G401.6 (cell line): ENCODE results near the gene NXNL1.
"Not testable (repeated sequence)": the region's sequence is repeated elsewhere in the genome, so short reads cannot be mapped to it uniquely, and the experiment has no call there.

Experiments used
- FAIRE-seq: peaks from 2 replicates; lab custom pipeline; 2012; peaks lifted over from hg19 to GRCh38; lab: Jason Lieb, UNC

NXNL1 gene

GRCh38 chr19:17486545-17487240 lies 26.0 kb upstream of the NXNL1 start:
- FAIRE-seq = no peak

GRCh38 chr19:17484520-17485185 lies 23.9 kb upstream of the NXNL1 start:
- no peak for FAIRE-seq

DNA sequence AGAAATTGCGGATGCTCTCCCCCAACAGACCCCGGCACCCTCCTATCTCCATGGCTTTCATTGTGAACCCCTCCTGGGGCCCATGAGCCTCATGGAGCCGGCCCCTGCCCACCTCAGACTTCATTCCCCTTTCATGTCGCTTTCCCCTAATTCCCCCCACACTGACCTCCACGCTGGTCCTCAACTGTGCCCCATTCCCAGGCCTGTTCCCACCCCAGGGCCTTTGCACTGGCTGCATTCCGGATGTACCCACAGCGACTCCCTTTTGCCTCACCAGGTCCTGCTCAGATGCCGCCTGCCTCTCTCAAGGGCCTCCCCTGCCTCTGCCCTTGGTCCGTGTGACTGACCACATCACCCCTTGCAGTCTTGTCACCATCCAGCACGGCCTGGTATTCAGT lies 22.9 kb upstream of the NXNL1 start:
- no peak for FAIRE-seq

DNA sequence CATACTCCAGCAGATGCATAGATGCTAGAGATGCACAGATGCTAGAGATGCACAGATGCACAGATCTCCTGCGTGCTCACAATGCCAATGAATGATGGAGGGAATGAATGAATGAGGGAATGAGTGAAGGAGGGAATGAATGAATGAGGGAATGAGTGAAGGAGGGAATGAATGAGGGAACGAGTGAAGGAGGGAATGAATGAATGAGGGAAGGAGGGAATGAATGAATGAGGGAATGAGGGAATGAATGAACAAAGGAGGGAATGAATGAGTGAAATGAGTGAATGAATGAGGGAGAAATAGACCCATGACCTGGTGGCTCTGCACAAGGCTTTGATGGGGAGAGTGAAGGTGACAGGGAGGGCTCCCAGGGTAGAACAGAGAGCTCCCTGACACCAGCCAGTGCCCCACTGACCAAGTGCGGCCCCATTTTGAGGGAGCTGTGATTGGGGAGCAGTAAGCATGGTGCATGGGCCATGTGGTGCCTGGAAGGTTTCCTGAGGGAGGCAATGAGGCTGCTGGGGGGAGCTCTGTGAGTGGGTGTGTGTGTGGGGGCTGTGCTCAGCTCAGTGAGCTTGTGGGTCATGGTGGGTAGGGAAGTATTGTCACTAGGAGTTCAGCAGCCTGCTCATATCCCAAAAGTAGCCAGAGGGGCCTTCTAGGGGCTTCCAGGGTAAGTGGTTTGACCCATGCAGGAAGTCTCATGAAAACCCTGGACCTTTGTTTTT lies 22.3 kb upstream of the NXNL1 start:
- no peak for FAIRE-seq

DNA sequence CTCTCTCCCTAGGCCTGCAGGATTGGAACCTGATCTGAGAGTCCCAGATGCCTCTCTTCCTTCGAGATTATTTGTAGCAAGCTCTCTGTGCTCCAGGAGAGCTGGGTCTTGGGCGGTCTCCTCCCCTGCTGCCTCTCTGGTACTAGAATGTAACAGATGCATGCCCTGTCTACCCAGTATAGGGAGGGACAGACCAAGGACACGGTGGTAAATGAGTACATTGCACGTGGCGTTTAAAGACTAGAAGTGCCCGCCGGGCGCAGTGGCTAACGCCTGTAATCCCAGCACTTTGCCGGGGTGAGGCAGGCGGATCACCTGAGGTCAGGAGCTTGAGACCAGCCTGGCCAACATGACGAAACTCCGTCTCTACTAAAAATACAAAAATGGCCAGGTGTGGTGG lies 21.3 kb upstream of the NXNL1 start:
- FAIRE-seq = no peak

- FAIRE-seq = no peak
Measured at GRCh38 chr19:17479325-17479791, 18.6 kb upstream of the NXNL1 start.

GRCh38 chr19:17475541-17476115 lies 14.9 kb upstream of the NXNL1 start:
- no peak for FAIRE-seq

DNA sequence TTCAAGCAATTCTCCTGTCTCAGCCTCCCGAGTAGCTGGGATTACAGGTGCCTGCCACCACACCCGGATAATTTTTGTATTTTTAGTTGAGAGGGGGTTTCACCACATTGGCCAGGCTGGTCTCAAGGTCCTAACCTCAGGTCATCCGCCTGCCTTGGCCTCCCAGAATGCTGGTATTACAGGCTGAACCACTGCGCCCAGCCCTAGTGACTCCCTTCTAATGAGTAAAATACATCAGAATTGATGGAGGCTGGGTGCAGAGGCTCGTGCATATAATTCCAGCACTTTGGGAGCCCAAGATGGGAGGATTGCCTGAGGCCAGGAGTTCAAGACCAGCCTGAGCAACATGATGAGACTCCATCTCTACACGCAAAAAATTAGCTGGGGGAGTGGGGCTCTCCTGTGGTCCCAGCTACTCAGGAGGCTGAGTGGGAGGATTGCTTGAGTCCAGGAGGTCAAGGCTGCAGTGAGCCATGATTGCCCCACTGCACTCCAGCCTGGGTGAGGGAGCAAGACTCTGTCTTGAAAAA lies 14.3 kb upstream of the NXNL1 start:
- FAIRE-seq = not testable (repeated sequence)

GRCh38 chr19:17473041-17473440 lies 12.3 kb upstream of the NXNL1 start:
- no peak for FAIRE-seq

GRCh38 chr19:17471410-17472125 lies 10.8 kb upstream of the NXNL1 start:
- no peak for FAIRE-seq

- peak; percentile 98 for FAIRE-seq
Measured at GRCh38 chr19:17470068-17470841, 9.5 kb upstream of the NXNL1 start, which contains the start of gene SLC27A1. SLC27A1 (plus strand) TSS chr19:17470524; CDS start chr19:17470541, 17 bp downstream.

DNA sequence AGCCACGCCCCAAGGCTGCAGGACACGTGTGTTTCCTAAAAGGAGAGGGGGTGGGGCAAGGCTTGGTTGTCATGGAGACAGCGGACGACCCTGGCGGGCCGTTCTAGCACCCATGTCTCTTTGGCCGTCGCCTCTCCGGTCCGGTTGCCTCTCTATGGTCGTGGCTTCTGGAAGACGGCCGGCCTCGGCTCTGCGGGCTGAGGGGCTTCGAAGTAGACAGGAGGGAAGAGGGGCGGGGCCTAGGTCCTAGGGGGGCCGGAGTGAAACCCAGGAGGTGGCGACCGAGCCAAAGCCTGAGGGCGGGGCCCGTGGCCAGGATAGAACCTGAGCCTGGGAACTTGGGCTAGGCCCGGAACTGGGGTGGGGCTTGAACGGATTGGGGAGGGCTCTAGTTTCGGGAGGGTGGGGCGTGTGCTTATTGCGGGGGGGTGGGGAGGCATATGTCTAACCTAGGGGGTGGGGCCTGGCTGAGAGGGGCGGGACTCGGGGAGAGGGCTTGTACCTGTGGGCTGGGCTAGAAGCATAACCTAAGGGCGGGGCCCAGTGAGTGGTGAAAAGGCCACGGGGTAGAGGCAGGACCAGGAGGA lies 8.8 kb upstream of the NXNL1 start:
- peak; percentile 92 for FAIRE-seq

DNA sequence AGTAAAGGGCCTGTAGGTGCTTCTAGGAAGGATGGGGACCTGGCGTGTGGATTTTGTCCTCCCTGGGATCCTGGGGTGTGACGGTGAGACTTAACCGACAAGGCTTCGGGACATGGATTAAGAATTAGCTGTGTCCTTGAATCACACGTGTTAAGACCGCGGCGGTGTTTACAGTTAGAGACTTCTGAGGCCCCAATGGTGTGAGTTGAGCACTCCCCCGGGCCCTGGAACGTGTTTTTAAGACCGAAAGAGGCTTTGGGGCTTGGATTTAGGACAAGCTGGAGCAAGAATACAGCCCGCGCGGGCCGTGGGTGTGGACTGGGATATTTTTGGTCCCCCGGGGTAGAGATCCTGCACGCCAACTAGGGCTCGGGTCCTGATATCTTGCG lies 8.4 kb upstream of the NXNL1 start:
- no peak for FAIRE-seq

GRCh38 chr19:17468302-17469091 lies 7.8 kb upstream of the NXNL1 start:
- FAIRE-seq = no peak

- no peak for FAIRE-seq
Measured at GRCh38 chr19:17467471-17468301, 7.0 kb upstream of the NXNL1 start.

DNA sequence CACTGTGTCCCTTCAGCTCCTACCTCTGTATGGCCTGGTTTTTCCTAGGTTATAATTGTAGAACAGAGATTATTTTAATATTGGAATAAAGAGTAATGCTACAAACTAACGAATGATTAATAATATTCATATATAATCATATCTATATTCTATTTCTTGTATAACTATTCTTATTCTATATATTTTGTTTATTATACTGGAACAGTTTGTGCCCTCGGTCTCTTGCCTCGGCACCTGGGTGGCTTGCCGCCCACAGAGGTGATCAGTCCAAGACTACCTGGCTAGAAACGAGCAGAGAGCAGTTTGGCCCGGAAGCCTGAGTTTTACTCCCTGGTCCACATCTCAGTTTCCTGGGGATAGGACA lies 5.7 kb upstream of the NXNL1 start:
- no peak for FAIRE-seq

- no peak for FAIRE-seq
Measured at GRCh38 chr19:17458970-17459369, 1.8 kb downstream of the NXNL1 start.

DNA sequence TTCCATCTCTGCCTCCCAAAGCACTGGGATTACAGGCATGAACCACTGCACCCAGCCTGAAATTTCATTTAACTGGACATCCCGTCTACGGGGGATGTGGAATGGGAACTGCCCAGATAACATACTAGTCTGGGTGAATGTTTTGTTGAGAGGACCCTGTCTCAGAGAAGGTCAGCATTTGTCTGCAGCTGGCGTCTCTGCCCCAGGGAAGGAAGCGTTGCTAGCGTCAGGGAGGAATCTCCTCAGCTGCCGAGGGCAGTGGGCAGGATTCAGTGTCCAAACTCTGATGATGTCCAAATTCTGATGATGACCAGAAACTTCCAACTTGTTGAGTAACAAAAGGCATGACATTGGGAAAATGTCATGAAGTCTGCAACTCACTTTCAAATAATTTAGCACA lies 3.1 kb downstream of the NXNL1 start:
- no peak for FAIRE-seq

DNA sequence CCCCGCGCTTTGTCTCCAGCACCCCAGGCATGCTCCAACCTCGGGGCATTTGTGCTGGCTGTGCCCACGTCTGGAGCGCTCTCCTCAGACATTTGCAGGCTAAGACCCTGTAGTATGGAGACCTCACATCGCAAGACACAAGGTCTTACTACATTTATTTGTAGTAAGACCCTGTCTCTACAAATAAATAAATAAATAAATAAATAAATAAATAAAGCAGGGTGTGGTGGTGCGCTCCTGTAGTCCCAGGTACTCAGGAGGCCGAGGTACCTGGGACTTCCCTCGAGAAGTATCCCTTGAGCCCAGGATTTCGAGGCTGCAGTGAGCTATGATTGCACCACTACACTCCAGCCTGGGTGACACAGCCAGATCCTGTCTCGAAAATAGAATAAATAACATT lies 4.6 kb downstream of the NXNL1 start:
- FAIRE-seq = no peak
